Medulla oblongata (tissue), 1 donor: ENCODE data around the gene ATP1B3.
A peak's percentile ranks its signal among the peaks of the same experiment; 100 is the strongest.
"Not testable (repeated sequence)": the region's sequence is repeated elsewhere in the genome, so short reads cannot be mapped to it uniquely, and the experiment has no call there.

ENCODE experiments used
- DNase-seq: peaks from one replicate; pipeline ENCODE4 v3.0.0-alpha.2; 2015; ENCODE audit errors: extremely low spot score

Gene ATP1B3

GRCh38 chr3:141876381-141876890 lies at the start of gene ATP1B3:
Gene ATP1B3 (plus strand): TSS chr3:141876643. CDS start chr3:141876802, 159 bp downstream.
- DNase-seq = peak; percentile 84

- DNase-seq = no peak
Observed at GRCh38 chr3:141828487-141828886, 48.0 kb upstream of the ATP1B3 start.

GRCh38 chr3:141828890-141829289 lies 47.6 kb upstream of the ATP1B3 start:
- no peak for DNase-seq

GRCh38 chr3:141830508-141830907 lies 45.9 kb upstream of the ATP1B3 start:
- no peak for DNase-seq

GRCh38 chr3:141834292-141834691 lies 42.2 kb upstream of the ATP1B3 start:
- no peak for DNase-seq

- DNase-seq = no peak
Observed at GRCh38 chr3:141835557-141836229, 40.8 kb upstream of the ATP1B3 start.

- no peak for DNase-seq
Observed at GRCh38 chr3:141839389-141839788, 37.1 kb upstream of the ATP1B3 start.

- no peak for DNase-seq
Observed at GRCh38 chr3:141840737-141841544, 35.5 kb upstream of the ATP1B3 start.

GRCh38 chr3:141844108-141844507 lies 32.3 kb upstream of the ATP1B3 start:
- no peak for DNase-seq

- no peak for DNase-seq
Observed at GRCh38 chr3:141844812-141845211, 31.6 kb upstream of the ATP1B3 start.

- DNase-seq = no peak
Observed at GRCh38 chr3:141845407-141846049, 30.9 kb upstream of the ATP1B3 start.

GRCh38 chr3:141846050-141846433 lies 30.4 kb upstream of the ATP1B3 start:
- DNase-seq = no peak

GRCh38 chr3:141848159-141848748 lies 28.2 kb upstream of the ATP1B3 start:
- not testable (repeated sequence) for DNase-seq

GRCh38 chr3:141849056-141849815 lies 27.2 kb upstream of the ATP1B3 start:
- no peak for DNase-seq

- no peak for DNase-seq
Observed at GRCh38 chr3:141851411-141851810, 25.0 kb upstream of the ATP1B3 start.

GRCh38 chr3:141853081-141853601 lies 23.3 kb upstream of the ATP1B3 start:
- DNase-seq = no peak

- DNase-seq = no peak
Observed at GRCh38 chr3:141853629-141854168, 22.7 kb upstream of the ATP1B3 start.

- no peak for DNase-seq
Observed at GRCh38 chr3:141854599-141854998, 21.8 kb upstream of the ATP1B3 start.

- no peak for DNase-seq
Observed at GRCh38 chr3:141858312-141858711, 18.1 kb upstream of the ATP1B3 start.

- no peak for DNase-seq
Observed at GRCh38 chr3:141859651-141860050, 16.8 kb upstream of the ATP1B3 start.
